ENCODE results near the gene PTCD3.

Gene PTCD3

DNA sequence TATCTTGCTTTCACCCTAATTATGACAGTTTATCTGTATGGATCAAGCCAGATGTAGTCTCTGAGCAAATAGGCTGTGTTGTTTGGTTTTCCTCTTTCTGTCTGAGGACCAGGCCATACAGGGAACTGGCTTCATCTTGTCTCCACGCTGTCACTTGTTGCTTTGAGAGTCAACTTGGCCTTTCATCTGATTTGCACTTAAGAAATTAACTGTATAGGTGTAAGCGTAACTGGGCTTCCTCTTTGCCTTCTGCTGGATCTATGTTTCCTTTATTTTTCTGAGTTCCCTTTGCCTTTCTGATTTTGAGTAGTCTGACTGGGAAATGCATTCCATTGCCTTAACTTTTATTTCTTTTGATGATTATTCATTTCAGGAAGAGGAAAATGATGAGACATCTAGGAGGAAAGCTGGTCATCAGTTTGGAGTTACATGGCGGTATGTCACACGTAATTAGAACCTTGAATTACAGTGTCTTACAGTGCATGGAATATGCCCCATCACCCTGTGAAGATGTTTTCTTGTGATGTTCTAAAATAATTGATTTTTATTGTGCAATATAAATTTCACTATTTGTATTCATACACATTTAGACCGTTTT is 17.4 kb downstream of the PTCD3 start:
- ChIA-PET CTCF (no interaction called here), POLR2A (no interaction called here)
- DNase-seq (ENCODE audit: extremely low spot score), result no peak
- TF ChIP-seq, protein P1, sequence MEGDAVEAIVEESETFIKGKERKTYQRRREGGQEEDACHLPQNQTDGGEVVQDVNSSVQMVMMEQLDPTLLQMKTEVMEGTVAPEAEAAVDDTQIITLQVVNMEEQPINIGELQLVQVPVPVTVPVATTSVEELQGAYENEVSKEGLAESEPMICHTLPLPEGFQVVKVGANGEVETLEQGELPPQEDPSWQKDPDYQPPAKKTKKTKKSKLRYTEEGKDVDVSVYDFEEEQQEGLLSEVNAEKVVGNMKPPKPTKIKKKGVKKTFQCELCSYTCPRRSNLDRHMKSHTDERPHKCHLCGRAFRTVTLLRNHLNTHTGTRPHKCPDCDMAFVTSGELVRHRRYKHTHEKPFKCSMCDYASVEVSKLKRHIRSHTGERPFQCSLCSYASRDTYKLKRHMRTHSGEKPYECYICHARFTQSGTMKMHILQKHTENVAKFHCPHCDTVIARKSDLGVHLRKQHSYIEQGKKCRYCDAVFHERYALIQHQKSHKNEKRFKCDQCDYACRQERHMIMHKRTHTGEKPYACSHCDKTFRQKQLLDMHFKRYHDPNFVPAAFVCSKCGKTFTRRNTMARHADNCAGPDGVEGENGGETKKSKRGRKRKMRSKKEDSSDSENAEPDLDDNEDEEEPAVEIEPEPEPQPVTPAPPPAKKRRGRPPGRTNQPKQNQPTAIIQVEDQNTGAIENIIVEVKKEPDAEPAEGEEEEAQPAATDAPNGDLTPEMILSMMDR (IDR thresholded peaks at IDR 0.05; ENCODE audit: control extremely low read depth, extremely low read depth, low read depth, missing control alignments), result no peak

DNA sequence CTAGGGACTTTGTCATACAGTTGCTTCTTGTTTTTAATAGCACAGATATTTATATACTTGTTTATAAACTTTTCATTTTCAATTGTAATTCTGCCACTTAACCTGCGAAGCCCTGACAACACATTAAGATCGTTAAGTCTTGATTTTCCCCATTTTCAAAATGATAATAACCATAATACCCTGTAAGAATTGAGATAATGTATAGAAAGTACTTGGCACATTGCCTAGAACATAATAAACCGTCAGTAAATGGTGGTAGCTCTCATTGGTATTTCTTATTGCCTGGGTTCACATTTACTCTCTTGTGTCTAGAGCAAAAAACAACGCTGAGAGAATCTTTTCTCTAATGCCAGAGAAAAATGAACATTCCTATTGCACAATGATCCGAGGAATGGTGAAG is 18.6 kb downstream of the PTCD3 start:
- DNase-seq (ENCODE audit: extremely low spot score), result no peak
- TF ChIP-seq, protein P1 (IDR thresholded peaks at IDR 0.05; ENCODE audit: control extremely low read depth, extremely low read depth, low read depth, missing control alignments), result no peak
- ChIA-PET CTCF (interaction anchor here (0.7 kb wide), 1 partner anchor 9 kb away, joined by 5 read pairs; no protein-coding TSS in a partner anchor), POLR2A (no interaction called here)

DNA sequence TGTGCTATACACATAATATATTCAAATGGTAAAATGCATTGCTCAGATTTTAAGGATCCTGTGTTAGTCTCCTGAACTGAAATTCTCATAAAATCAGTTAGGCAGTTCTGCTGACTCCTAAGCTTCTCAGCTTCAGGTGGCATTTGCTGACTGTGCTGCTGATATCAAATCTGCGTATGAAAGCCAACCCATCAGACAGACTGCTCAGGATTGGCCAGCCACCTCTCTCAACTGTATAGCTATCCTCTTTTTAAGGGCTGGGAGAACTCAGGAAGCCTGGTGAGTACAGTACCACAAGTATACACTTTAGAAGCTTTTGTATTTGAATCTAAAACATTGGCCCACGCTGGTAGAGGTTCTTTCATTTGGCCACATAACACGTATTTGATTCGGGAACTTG is 28.7 kb downstream of the PTCD3 start:
- POLR2A ChIA-PET, result no interaction called here
- CTCF ChIA-PET, result interaction anchor here (0.8 to 1.5 kb wide), 5 partner anchors 16 to 498 kb away, joined by 3 to 4 read pairs (median 3); no protein-coding TSS in a partner anchor

DNA sequence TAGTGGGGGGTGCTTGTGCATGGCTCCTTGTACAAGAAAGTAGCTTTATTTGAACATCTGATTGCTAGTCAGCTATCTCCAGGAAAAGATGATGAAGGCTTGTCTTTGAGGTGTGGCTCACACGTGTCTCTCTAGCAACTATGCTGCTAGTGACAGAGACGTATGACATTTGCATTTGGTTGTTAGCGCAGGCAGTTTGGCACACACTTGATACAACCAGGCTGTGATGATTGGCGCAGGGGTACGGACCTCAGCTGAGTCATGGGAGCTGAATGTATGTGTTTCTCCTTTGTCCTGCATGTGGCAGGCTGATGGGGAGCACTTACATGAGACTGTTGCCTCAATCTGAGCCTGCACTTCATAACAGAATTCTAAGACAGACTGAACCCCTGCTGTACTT is 29.6 kb downstream of the PTCD3 start:
- ChIA-PET CTCF (interaction anchor here (1.4 kb wide), 1 partner anchor 86 kb away, joined by 3 read pairs; no protein-coding TSS in a partner anchor), POLR2A (no interaction called here)

More for the DNA sequence above, 28.7 kb downstream of the PTCD3 start:
- TF ChIP-seq, protein P1 (IDR thresholded peaks at IDR 0.05; ENCODE audit: control extremely low read depth, extremely low read depth, low read depth, missing control alignments), result no peak
- DNase-seq (ENCODE audit: extremely low spot score), result no peak

DNA sequence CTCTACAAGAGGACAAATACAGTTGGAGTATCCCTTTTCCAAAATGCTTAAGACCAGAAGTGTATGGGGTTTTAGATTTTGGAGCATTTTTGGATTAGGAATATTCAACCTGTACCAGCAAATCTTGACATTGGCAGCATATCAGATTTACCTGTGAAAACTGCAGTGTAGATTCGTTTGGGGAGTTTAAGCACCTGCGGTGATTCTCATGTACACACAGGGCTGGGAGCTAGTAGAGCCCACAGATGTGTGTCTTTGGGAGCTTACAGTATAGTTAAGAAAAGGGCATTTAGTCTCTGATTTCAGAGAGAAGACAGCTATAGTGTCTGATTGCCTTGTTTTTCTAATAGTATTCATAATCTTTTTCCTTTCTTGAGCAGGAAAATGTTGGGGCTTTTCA is 30.1 kb downstream of the PTCD3 start:
- CTCF ChIA-PET, result interaction anchor here (2.9 kb wide), 1 partner anchor 56 kb away, joined by 9 read pairs; no protein-coding TSS in a partner anchor
- TF ChIP-seq, protein P1 (IDR thresholded peaks at IDR 0.05; ENCODE audit: control extremely low read depth, extremely low read depth, low read depth, missing control alignments), result no peak
- POLR2A ChIA-PET, result no interaction called here
- DNase-seq (ENCODE audit: extremely low spot score), result no peak

More for the DNA sequence above, 29.6 kb downstream of the PTCD3 start:
- DNase-seq (ENCODE audit: extremely low spot score), result no peak
- TF ChIP-seq, protein P1 (IDR thresholded peaks at IDR 0.05; ENCODE audit: control extremely low read depth, extremely low read depth, low read depth, missing control alignments), result no peak

DNA sequence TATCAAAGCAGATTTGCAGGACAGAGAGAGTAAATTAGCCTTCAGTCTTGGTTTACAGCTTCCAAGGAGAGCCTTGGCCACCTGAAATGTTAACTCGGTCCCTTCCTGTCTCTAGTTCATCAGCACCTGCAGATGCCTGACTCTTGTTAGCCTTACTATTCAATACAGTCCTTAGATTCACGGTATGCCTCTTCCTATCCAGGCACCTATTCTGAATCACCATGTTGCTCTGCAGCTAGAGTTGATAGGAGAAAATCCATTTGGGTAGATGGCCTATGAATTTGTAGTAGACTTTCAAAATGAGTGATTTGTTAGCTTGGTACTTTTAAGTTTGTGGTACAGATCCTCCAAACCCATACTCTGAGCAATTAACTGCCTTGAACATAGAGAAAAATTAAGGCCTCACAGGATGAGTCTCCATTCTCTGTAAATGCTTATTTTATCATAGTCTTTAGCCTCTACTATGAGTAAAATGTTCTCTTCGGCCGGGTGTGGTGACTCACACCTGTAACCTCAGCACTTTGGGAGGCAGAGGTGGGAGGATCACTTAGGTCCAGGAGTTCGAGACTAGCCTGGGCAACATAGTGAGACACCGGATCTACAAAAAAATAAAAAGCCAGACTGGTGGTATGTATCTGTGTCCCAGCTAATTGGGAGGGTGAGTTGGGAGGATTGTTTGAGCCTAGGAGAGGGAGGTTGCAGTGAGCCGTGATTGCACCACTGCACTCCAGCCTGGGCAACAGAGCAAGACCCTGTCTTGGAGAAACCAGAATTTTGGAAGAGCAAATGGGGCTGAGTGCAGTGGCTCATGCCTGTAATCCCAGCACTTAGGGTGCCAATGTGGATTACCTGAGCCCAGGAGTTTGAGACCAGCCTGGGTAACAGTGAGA is 32.9 kb downstream of the PTCD3 start:
- DNase-seq (ENCODE audit: extremely low spot score), result no peak
- POLR2A ChIA-PET, result no interaction called here
- CTCF ChIA-PET, result interaction anchor here (1.2 to 2.9 kb wide), 5 partner anchors 10 to 59 kb away, joined by 3 to 9 read pairs (median 6); no protein-coding TSS in a partner anchor
- TF ChIP-seq, protein P1 (IDR thresholded peaks at IDR 0.05; ENCODE audit: control extremely low read depth, extremely low read depth, low read depth, missing control alignments), result no peak

All from GM10248 (cell line).